ENCODE data around the gene ZNF207. TPM values are rescaled to one million over a fixed set of nuclear protein-coding genes. Genes with fewer than 3 reads are reported as not detected.
"Not testable (repeated sequence)": the region's sequence is repeated elsewhere in the genome, so short reads cannot be mapped to it uniquely, and the experiment has no call there.

The ZNF207 gene
- total RNA-seq, 1 donor from 2014 or later: 276 TPM

DNA sequence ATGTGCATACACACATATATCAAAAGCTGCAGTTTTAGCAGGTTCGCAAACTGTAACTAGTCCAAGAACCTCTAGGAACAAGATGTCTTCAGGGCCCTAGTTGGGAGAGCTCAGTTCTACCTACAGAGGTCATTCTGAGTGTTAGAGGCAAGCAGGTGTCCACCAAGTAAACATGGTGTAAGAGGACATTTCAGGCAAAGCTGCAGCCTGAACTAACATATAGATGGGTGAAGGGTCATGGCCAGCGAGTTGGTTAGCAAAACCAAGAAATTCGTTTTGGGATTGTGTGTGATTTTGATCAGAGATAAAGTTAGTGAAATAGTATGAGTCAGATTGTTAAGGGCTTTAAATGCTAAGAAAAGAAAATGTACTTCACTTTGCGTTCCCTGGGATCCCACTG lies 32.6 kb upstream of the ZNF207 start:
- CTCF ChIA-PET: interaction anchor here (1.1 kb wide), 1 partner anchor 64 kb away, joined by 4 read pairs; no protein-coding TSS in a partner anchor
- Mint-ChIP-seq H3K27me3 (no peaks in the 10 kb centered on the region), H3K9me3 (no peaks in the 10 kb centered on the region), H3K27ac (no peak overlapping the region), H3K4me3 (no peak overlapping the region), H3K4me1 (peaks cover 19% of the 10 kb centered on the region), H3K36me3 (ENCODE audit: low read depth) (no peaks in the 10 kb centered on the region)
- DNase-seq: no peak
- POLR2A ChIA-PET: no interaction called here
- intact Hi-C loops (cut with micrococcal nuclease): loop anchor here (5.0 kb wide), 1 partner anchor 175 kb away; the partner anchor contains the start of gene RHOT1
- ATAC-seq (ENCODE audit: low read depth): no peak
- TF ChIP-seq, protein P1, sequence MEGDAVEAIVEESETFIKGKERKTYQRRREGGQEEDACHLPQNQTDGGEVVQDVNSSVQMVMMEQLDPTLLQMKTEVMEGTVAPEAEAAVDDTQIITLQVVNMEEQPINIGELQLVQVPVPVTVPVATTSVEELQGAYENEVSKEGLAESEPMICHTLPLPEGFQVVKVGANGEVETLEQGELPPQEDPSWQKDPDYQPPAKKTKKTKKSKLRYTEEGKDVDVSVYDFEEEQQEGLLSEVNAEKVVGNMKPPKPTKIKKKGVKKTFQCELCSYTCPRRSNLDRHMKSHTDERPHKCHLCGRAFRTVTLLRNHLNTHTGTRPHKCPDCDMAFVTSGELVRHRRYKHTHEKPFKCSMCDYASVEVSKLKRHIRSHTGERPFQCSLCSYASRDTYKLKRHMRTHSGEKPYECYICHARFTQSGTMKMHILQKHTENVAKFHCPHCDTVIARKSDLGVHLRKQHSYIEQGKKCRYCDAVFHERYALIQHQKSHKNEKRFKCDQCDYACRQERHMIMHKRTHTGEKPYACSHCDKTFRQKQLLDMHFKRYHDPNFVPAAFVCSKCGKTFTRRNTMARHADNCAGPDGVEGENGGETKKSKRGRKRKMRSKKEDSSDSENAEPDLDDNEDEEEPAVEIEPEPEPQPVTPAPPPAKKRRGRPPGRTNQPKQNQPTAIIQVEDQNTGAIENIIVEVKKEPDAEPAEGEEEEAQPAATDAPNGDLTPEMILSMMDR (IDR thresholded peaks at IDR 0.05): no peak

DNA sequence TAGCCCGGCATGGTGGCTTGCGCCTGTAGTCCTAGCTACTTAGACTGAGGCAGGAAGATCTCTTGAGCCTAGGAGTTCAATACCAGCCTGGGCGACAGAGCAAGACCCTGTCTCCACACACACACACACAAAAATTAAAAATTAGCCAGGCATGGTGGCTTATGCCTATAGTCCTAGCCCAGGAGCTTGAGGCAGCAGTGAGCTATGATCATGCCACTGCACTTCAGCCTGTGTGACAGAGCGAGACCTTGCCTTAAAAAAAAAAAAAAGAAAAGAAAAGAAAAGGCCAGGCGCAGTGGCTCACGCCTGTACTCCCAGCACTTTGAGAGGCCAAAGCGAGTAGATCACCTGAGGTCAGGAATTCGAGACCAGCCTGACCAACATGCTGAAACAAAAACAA lies 31.9 kb upstream of the ZNF207 start:
- no peak for DNase-seq
- ChIA-PET CTCF (interaction anchor here (0.9 to 2.5 kb wide), 5 partner anchors 13 to 115 kb away, joined by 3 to 14 read pairs (median 3); no protein-coding TSS in a partner anchor), POLR2A (interaction anchor here (1.4 to 2.5 kb wide), 2 partner anchors 24 to 115 kb away, joined by 13 to 20 read pairs; partner anchors contain the start of gene C17orf75)
- no peaks in the 10 kb centered on the region for H3K36me3 Mint-ChIP-seq (ENCODE audit: low read depth)
- no peaks in the 10 kb centered on the region for H3K9me3 Mint-ChIP-seq
- no peak overlapping the region for H3K4me3 Mint-ChIP-seq
- peaks cover 20% of the 10 kb centered on the region for H3K4me1 Mint-ChIP-seq
- no peaks in the 10 kb centered on the region for H3K27me3 Mint-ChIP-seq
- TF ChIP-seq, protein P1 (IDR thresholded peaks at IDR 0.05): no peak
- intact Hi-C loops (cut with micrococcal nuclease): loop anchor here (2.0 to 5.0 kb wide), 2 partner anchors 51 to 176 kb away; partner anchors contain the start of gene RHOT1
- H3K27ac Mint-ChIP-seq: no peak overlapping the region
- ATAC-seq (ENCODE audit: low read depth): no peak

DNA sequence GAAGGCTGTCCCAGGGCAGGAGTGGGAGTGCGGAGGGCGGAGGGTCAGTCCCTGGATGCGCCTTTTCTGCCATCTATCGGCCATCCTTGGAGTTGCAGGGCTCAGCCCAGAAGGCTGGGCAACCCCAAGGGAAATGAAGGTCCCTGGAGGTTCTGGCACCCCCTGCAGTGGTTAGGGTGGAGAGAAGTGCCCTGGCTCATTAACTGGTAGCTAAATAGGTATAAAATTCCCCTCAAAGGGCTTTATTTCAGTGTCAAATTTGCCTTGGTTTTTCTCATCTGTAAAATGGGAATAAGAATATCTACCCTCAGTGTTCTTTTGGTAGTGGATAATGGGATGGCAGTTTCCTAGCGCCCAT lies 30.4 kb upstream of the ZNF207 start:
- TF ChIP-seq, protein P1 (IDR thresholded peaks at IDR 0.05): peak; percentile 62
- Mint-ChIP-seq H3K4me3 (peak overlapping the region; percentile 84), H3K27me3 (no peaks in the 10 kb centered on the region), H3K27ac (peak overlapping the region; percentile 80), H3K36me3 (ENCODE audit: low read depth) (no peaks in the 10 kb centered on the region), H3K9me3 (no peaks in the 10 kb centered on the region), H3K4me1 (peaks cover 31% of the 10 kb centered on the region)
- CTCF ChIA-PET: interaction anchor here (0.6 to 2.5 kb wide), 12 partner anchors 9 to 178 kb away, joined by 3 to 17 read pairs (median 4); partner anchors contain the start of genes PSMD11 and RHOT1
- POLR2A ChIA-PET: interaction anchor here (0.6 to 2.5 kb wide), 5 partner anchors 9 to 430 kb away, joined by 4 to 20 read pairs (median 4); partner anchors contain the start of gene C17orf75
- ATAC-seq (ENCODE audit: low read depth) (peak; percentile 99), DNase-seq (peak; percentile 85)
- intact Hi-C loops (cut with micrococcal nuclease): loop anchor here (1.0 to 5.0 kb wide), 7 partner anchors 22 to 177 kb away; partner anchors contain the start of genes PSMD11, RHOT1 and ZNF207

DNA sequence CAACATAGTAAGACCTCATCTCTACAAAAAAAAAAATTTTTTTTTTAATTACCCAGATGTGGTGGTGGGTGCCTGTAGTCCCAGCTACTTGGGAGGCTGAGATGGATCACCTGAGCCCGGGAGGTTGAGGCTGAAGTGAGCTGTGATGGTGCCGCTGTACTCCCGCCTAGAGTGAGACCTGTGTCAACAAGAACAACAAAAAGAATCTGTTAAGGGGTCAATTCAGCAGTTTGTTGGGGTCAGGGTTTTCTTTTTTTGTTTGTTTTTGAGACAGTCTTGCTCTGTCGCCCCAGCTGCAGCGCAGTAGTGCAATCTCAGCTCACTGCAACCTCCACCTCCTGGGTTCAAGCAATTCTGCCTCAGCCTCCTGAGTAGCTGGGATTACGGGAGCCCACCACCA lies 29.9 kb upstream of the ZNF207 start:
- H3K36me3 Mint-ChIP-seq (ENCODE audit: low read depth); H3K27ac Mint-ChIP-seq; H3K9me3 Mint-ChIP-seq; DNase-seq; intact Hi-C loops (cut with micrococcal nuclease); H3K27me3 Mint-ChIP-seq; ATAC-seq (ENCODE audit: low read depth): not testable (repeated sequence)
- POLR2A ChIA-PET: interaction anchor here (1.1 to 2.5 kb wide), 3 partner anchors 8 to 67 kb away, joined by 4 to 20 read pairs (median 4); partner anchors contain the start of gene C17orf75
- CTCF ChIA-PET: interaction anchor here (0.6 to 2.5 kb wide), 12 partner anchors 9 to 178 kb away, joined by 3 to 17 read pairs (median 4); partner anchors contain the start of genes PSMD11 and RHOT1
- H3K4me3 Mint-ChIP-seq: peak overlapping the region; percentile 84
- peaks cover 31% of the 10 kb centered on the region for H3K4me1 Mint-ChIP-seq

DNA sequence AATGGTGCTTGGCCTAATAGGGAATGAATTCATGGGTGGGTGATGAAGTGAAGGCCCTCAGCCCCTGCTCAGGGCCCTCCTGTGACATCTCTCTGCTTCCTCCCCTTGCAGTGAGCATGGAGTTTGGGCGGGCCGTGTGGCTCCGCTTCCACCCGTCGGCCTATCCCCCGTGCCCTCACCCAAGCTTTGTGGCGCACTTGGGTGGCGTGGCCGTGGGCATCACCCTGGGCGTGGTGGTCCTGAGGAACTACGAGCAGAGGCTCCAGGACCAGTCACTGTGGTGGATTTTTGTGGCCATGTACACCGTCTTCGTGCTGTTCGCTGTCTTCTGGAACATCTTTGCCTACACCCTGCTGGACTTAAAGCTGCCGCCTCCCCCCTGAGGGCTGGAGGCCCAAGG lies 29.1 kb upstream of the ZNF207 start:
- POLR2A ChIA-PET: no interaction called here
- DNase-seq: no peak
- Mint-ChIP-seq H3K36me3 (ENCODE audit: low read depth) (no peaks in the 10 kb centered on the region), H3K9me3 (no peaks in the 10 kb centered on the region), H3K4me3 (no peak overlapping the region), H3K27me3 (no peaks in the 10 kb centered on the region), H3K4me1 (peaks cover 31% of the 10 kb centered on the region), H3K27ac (no peak overlapping the region)
- intact Hi-C loops (cut with micrococcal nuclease): no loop called here
- no peak for ATAC-seq (ENCODE audit: low read depth)
- TF ChIP-seq, protein P1 (IDR thresholded peaks at IDR 0.05): no peak
- CTCF ChIA-PET: interaction anchor here (2.5 kb wide), 1 partner anchor 68 kb away, joined by 17 read pairs; no protein-coding TSS in a partner anchor
